G401 (cell line): ENCODE measurements around the gene C14orf119. TPM values are rescaled to one million over a fixed set of nuclear protein-coding genes. Genes with fewer than 3 reads are reported as not detected.

Experiments used
- DNase-seq: peaks from one replicate; pipeline ENCODE4 v3.0.0-alpha.2; 2015; ENCODE audit warnings: low spot score
- in situ Hi-C: cut with HindIII; loops from 2 replicates; pipeline ENCODE4 v1.10.0; 2016; ENCODE audit warnings: low sequenced_read_pairs, mixed read lengths
- total RNA-seq: library from RNA; depleted of rRNA; stranded (reverse); fragments of >200 nt; shearing (Covaris generic); gene quantifications from 2 replicates; pipeline ENCODE4 v1.2.3, GENCODE V29; 2014

Gene C14orf119
- total RNA-seq, 1 experiment from 2014 or later: 55.2 TPM

DNA sequence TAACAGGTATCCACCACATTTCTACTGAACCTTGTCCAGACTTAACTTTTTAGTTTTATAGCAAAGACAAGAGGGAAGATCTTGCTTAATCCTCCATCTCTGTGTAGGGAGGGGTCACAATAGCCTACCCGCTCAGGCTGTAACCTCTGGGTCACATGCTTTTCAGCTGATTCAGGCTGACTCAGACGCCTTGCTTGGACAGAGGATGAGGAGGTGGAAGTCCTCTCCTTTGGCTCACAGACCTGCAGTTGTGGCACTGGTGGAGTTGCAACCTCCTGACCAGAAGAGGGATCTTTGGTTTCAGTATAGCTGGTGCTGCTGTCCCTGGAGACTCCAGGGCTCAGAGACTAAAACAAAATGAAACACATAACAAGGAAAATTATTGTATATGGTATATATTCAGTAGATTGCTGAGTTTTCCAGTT is 16.6 kb upstream of the C14orf119 start:
- DNase-seq: no peak
- in situ Hi-C loops: no loop called here

- in situ Hi-C loops: no loop called here
- no peak for DNase-seq
Measured at GRCh38 chr14:23079716-23080115, 15.6 kb upstream of the C14orf119 start.

GRCh38 chr14:23080474-23080873 is 14.8 kb upstream of the C14orf119 start:
- in situ Hi-C loops: no loop called here

GRCh38 chr14:23085458-23085857 is 9.8 kb upstream of the C14orf119 start:
- no peak for DNase-seq
- in situ Hi-C loops: no loop called here

More at GRCh38 chr14:23080474-23080873, 14.8 kb upstream of the C14orf119 start:
- DNase-seq: no peak

DNA sequence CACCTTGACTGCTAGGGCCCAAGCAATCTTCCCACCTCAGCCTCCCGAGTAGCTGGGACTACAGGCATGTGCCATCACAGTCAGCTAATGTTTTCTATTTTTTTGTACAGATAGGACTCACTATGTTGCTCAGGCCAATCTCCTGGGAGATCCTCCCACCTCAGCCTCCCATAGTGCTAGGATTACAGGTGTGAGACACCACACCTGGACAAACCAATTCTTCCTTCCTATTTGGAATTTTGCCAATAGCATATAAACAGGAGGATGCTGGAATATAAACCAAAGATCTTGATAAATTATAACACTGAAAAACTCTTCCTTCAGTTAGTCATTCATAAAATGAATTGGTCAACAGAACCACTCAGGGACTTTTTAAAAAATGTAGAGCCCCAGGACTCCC is 8.7 kb upstream of the C14orf119 start:
- DNase-seq: no peak
- in situ Hi-C loops: no loop called here

DNA sequence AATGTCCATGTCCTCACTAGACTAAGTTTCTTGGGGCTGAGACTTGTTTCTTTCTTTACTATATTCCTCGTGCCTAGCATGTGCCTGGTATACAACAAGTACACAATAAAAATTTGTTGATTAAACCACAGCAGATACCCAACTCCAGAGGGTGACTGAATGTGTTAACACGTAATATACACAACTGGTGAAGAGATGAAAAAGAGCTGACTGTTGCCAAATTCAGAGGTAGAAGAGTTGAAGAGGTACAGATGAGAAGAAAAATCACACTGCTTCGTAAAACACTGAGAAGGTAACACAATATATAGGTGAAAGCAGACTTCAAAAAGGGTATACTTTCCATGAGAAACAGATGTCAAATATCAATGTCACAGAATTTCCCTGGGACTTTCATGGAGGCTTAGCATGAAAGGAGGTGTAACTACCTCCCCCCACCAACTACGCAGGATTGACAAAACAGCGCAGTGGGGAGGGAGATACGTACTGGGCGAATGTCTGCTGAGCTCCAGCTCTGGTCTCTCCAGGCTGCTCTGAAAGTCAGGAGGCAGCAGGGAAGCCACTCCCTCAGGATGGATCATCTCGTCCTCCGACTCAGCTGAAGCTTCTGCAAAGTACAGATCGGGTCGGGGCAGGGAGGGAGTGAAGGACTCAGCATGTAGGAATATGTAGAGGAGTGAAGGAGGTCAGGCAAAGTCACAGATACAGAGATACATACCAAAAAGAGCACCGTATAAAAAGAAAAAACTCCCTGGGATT is 5.6 kb upstream of the C14orf119 start:
- DNase-seq: no peak
- in situ Hi-C loops: no loop called here

DNA sequence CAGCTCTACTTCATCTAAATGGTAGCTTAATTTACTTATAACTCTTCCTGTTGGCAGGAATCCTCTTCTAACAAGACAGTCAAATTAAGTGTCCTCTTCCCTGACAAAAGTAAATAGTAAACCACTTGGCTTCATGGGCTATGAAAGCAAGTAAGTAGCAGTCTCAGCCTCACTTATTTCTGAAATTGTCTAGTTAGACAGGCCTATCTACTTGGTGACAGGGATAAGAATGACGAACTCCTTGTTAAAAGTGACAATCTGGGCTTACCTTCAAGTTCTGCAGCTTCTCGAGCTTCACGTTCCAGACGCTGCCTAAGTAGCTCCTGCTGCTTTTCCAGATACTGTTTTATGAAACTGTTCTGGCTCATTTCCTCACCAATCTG is 5.1 kb upstream of the C14orf119 start:
- DNase-seq: no peak

DNA sequence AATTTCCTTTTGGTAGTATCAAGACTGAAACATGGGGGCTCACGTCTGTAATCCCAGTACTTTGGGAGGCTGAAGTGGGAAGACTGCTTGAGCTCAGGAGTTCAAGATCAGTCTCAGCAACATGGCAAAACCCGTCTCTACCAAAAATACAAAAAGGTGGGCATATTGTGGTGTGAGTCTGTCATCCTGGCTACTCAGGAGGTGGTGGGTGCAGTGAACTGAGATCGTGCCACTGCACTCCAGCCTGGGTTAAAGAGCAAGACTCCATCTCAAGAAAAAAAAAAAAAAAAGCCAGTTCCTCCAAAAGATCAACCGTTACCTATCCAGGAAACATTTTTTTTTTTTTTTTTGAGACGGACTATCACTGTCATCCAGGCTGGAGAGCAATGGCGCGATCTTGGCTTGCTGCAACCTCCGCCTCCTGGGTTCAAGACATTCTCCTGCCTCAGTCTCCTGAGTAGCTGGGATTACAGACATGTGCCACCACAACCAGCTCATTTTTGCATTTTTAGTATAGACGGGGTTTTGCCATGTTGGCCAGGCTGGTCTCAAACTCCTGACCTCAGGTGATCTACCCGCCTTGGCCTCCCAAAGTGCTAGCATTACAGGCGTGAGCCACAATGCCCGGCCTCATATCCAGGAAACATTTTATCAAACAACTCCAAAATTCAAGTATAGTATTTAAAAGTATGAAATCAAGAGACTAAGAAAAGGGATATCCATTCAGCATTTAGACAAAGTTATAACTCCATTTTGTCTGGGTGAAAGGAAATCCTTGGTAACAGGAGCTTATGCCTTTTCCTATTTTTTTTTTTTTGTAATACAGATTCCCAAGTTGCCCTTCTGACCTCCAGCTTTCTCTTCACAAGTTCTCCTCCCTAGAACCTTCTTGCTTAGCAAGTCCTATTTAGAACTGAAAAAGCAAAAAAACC is 3.7 kb upstream of the C14orf119 start:
- in situ Hi-C loops: no loop called here
- no peak for DNase-seq

More for the DNA sequence above, 5.1 kb upstream of the C14orf119 start:
- in situ Hi-C loops: no loop called here

DNA sequence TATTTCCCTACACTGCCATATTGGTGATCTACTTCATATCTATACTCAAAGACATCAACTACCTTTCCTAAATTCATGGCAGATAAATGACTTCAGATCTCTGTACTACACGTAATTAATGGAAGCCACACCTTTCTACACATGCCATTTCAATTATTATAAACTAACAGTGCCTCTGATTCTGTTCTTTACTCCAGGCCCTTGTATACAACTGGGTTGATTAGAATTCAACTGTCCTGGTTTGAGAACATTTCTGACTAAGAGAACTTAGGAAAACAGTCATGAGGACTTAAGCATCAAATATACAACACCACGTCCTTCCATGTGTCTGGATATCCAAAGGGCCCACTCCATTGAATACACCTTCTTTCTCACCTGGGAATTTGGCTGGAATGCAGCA is 2.2 kb upstream of the C14orf119 start:
- in situ Hi-C loops: no loop called here
- DNase-seq: no peak

DNA sequence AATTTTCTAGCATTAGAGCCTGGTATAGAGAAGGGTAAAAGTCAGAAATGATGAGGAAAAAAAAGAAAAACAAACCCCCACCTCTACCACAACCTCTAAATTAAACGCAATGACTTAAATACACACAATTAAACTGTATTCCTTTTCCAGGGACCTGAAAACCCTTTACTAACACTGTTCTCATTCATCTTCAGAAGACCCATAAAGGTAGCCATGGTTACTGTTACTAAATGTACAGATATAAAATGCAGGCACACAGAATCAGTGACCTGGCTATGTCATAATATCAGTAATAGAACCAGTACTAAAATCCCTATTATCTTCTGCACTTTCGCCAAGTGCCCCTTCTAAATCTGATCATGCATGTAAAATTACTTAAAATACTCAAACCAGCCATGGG is 1.8 kb upstream of the C14orf119 start:
- in situ Hi-C loops: no loop called here
- DNase-seq: no peak

- in situ Hi-C loops: no loop called here
- DNase-seq: no peak
Measured at GRCh38 chr14:23093991-23094665, 1.2 kb upstream of the C14orf119 start.

DNA sequence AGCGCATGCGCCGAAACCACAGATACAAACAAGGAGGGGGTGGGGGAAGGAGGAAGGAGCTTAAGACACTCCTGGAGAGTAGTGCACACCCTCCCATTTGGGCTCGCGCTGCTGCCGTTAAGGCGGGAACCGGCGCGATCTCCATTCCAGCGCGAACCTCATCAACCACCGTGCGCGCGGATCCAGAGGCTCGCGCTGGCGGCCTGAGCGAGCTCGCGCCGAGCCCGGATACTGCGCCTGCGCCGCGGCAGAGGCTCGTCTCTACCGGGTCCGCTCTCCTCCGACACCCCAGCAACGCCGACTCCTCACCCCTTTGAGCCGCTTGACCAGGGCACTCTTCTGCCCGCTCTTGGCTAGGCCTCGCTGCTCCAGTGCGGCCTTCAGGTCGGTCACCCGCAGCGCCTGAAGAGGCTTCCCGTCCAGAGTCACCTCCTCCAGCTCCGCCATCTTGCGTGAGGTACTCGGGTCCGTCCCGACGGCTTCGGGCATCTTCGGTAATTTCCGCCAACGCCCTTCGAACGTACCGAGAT is 574 bp upstream of the C14orf119 start, which contains the start of gene ACIN1:
Gene ACIN1 (minus strand): TSS at position 471 of the 530 bp plus-strand sequence. CDS start 24 bp downstream, at position 447.
- DNase-seq: peak; percentile 91
- in situ Hi-C loops: no loop called here

DNA sequence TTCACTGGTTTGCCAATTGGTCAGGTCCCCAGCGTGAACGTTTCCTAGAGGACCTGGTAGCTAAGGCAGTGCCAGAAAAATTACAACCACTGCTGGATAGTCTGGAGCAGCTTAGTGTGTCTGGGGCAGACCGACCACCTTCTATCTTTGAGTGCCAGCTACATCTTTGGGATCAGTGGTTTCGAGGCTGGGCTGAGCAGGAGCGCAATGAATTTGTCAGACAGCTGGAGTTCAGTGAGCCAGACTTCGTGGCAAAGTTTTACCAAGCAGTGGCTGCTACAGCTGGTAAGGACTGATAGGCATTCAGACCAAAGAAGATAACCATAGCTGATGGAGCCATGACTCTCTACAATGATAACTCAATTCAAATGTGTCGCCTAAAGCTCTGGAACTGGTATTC is 2.5 kb downstream of the C14orf119 start:
- in situ Hi-C loops: no loop called here
- DNase-seq: no peak

DNA sequence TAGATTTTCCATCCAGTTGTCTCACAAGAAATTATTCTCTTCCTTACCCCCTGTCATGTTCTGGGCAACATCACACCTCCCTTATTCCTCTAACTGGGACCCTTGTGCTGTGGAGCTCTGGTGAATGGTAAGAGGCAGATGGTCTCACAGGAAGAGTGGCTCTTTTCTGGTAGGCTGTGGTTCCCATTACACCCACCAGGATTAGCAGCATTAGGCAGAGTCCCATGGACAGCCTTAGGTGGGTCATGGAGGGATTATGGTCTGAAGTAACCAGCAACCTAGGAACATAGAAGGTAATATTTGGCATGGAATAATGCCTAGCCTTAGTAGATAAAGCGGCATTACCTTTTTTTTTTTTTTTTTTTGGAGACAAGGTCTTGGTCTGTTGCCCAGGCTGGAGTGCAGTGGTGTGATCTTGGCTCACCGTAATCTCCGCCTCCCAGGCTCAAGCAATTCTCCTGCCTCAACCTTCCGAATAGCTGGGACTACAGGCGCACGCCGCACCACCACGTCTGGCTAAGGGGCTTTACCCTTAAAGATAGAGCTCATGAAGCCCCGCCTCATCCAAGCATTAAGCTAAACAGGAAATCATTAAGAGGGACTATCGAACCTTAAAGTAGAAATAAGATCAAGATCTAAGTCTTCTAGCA is 4.0 kb downstream of the C14orf119 start:
- in situ Hi-C loops: no loop called here
- DNase-seq: no peak

GRCh38 chr14:23101213-23101970 is 6.1 kb downstream of the C14orf119 start:
- DNase-seq: no peak
- in situ Hi-C loops: no loop called here

DNA sequence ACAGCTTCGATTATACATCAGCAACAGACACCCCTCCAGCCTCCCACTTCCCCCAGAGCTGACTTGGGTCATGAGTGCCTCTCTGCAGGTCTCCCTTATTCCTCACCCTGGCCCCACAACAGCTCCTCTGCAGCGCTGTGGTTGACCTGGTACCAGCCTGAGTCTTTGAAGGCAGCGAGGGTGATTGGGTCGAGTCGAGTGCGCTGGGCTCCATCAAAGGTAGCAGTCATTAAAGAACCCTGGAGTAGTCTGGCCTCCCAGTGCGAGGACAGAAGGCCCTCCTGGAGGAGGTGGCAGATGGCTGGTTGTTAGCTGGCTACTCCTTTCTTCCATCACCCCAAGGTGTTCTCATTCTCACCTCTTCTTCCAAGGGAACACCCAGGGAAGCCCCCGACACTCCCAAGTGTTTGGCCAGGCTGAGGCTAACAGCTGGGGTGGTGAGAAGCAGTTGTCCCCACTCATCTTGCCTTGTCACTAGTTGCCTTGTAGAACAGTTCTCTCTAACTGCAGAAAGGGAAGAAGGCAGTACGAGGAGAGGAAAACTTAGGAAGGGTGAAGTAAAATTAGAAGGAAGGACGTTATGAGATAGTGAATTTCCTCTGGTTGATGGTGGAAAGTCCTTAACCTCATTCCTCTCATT is 6.8 kb downstream of the C14orf119 start:
- in situ Hi-C loops: no loop called here
- no peak for DNase-seq

DNA sequence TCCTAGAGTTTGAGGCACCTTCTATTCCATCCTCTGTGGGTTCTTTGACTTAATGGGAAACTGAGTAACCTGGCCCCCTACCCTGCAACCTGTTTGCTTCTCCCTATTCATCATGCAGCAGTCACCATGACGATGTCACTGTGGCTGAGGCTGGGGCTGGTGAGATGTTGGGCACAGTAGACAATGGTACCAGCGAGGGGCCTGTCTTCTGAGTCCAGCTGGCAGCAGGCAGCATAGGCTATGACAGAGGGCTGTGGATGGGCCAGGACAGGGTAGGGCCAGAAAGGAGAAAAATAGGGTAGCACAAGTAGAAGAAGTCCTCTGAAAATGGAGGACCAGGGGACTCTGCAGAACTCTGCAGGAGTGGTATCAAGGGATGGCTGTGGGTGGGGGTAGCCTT is 7.5 kb downstream of the C14orf119 start:
- in situ Hi-C loops: no loop called here
- no peak for DNase-seq

- in situ Hi-C loops: no loop called here
- no peak for DNase-seq
Measured at GRCh38 chr14:23103581-23103980, 8.3 kb downstream of the C14orf119 start.
